LoVo (cell line): Measurements from ENCODE around the gene PLEKHM2.

Source experiments
- DNase-seq: peaks from one replicate; pipeline ENCODE4 v3.0.0-alpha.2; 2016; ENCODE audit warnings: low spot score

Gene PLEKHM2

GRCh38 chr1:15702722-15703550, 18.8 kb downstream of the PLEKHM2 start:
- no peak for DNase-seq

- DNase-seq = no peak
Observed at GRCh38 chr1:15703562-15703961, 19.4 kb downstream of the PLEKHM2 start.

GRCh38 chr1:15704526-15705183, 20.5 kb downstream of the PLEKHM2 start:
- no peak for DNase-seq

- no peak for DNase-seq
Observed at GRCh38 chr1:15705184-15705566, 21.1 kb downstream of the PLEKHM2 start.

GRCh38 chr1:15706751-15707150, 22.6 kb downstream of the PLEKHM2 start:
- DNase-seq = no peak

- no peak for DNase-seq
Observed at GRCh38 chr1:15707239-15707925, 23.3 kb downstream of the PLEKHM2 start.

- no peak for DNase-seq
Observed at GRCh38 chr1:15708486-15709137, 24.5 kb downstream of the PLEKHM2 start.

- no peak for DNase-seq
Observed at GRCh38 chr1:15709226-15709625, 25.1 kb downstream of the PLEKHM2 start.

GRCh38 chr1:15712168-15712567, 28.0 kb downstream of the PLEKHM2 start:
- DNase-seq = no peak

- DNase-seq = no peak
Observed at GRCh38 chr1:15714406-15715136, 30.5 kb downstream of the PLEKHM2 start.

- DNase-seq = no peak
Observed at GRCh38 chr1:15717418-15718125, 33.5 kb downstream of the PLEKHM2 start.

- DNase-seq = no peak
Observed at GRCh38 chr1:15718199-15718601, 34.1 kb downstream of the PLEKHM2 start.

- no peak for DNase-seq
Observed at GRCh38 chr1:15719381-15720120, 35.4 kb downstream of the PLEKHM2 start.

- DNase-seq = no peak
Observed at GRCh38 chr1:15720861-15721260, 36.7 kb downstream of the PLEKHM2 start.

- DNase-seq = no peak
Observed at GRCh38 chr1:15722411-15722810, 38.3 kb downstream of the PLEKHM2 start.

- no peak for DNase-seq
Observed at GRCh38 chr1:15722836-15723532, 38.9 kb downstream of the PLEKHM2 start.

- no peak for DNase-seq
Observed at GRCh38 chr1:15723631-15724246, 39.6 kb downstream of the PLEKHM2 start.

- DNase-seq = no peak
Observed at GRCh38 chr1:15724949-15725880, 41.1 kb downstream of the PLEKHM2 start.
